CD1c-positive myeloid dendritic cell (primary cell): ENCODE data around the gene GPALPP1.
"Not testable (repeated sequence)": the region's sequence is repeated elsewhere in the genome, so short reads cannot be mapped to it uniquely, and the experiment has no call there.

ENCODE experiments used
- DNase-seq: peaks from one replicate; pipeline ENCODE4 v3.0.0-alpha.2; 2016; ENCODE audit errors: extremely low spot score

GPALPP1 gene

GRCh38 chr13:45007225-45007624, 17.9 kb downstream of the GPALPP1 start:
- DNase-seq: no peak

GRCh38 chr13:45007823-45008222, 18.5 kb downstream of the GPALPP1 start:
- DNase-seq: no peak

GRCh38 chr13:45011198-45011597, 21.9 kb downstream of the GPALPP1 start:
- DNase-seq: no peak

- DNase-seq: no peak
These were observed 26.0 kb downstream of the GPALPP1 start for GRCh38 chr13:45015300-45015699.

- no peak for DNase-seq
These were observed 27.6 kb downstream of the GPALPP1 start for GRCh38 chr13:45016792-45017425.

GRCh38 chr13:45019981-45020380, 30.6 kb downstream of the GPALPP1 start:
- DNase-seq: not testable (repeated sequence)

GRCh38 chr13:45021250-45021649, 31.9 kb downstream of the GPALPP1 start:
- no peak for DNase-seq

- DNase-seq: no peak
These were observed 35.5 kb downstream of the GPALPP1 start for GRCh38 chr13:45024847-45025246.

- no peak for DNase-seq
These were observed 45.0 kb downstream of the GPALPP1 start for GRCh38 chr13:45034342-45034741.

GRCh38 chr13:45036206-45036605, 46.9 kb downstream of the GPALPP1 start:
- no peak for DNase-seq

GRCh38 chr13:45040173-45040572, 50.8 kb downstream of the GPALPP1 start:
- DNase-seq: no peak

- no peak for DNase-seq
These were observed 51.3 kb downstream of the GPALPP1 start for GRCh38 chr13:45040622-45041021.

- no peak for DNase-seq
These were observed 53.2 kb downstream of the GPALPP1 start for GRCh38 chr13:45042539-45042938.

- no peak for DNase-seq
These were observed 57.1 kb downstream of the GPALPP1 start for GRCh38 chr13:45046445-45046844.

GRCh38 chr13:45047394-45048310, 58.3 kb downstream of the GPALPP1 start:
- peak; percentile 84 for DNase-seq

- peak; percentile 7 for DNase-seq
These were observed 59.6 kb downstream of the GPALPP1 start for GRCh38 chr13:45048890-45049407.

GRCh38 chr13:45049478-45049877, 60.1 kb downstream of the GPALPP1 start:
- DNase-seq: no peak

GRCh38 chr13:45051315-45051714, 62.0 kb downstream of the GPALPP1 start:
- DNase-seq: peak; percentile 48

GRCh38 chr13:45055198-45055901, 66.0 kb downstream of the GPALPP1 start:
- peak; percentile 92 for DNase-seq

GRCh38 chr13:45055902-45056648, 66.7 kb downstream of the GPALPP1 start:
- DNase-seq: peak; percentile 85

GRCh38 chr13:45060062-45060461, 70.7 kb downstream of the GPALPP1 start:
- DNase-seq: no peak
